ENCODE results near the gene CSNK1G1. TPM values are rescaled to one million over a fixed set of nuclear protein-coding genes. Genes with fewer than 3 reads are reported as not detected.

Gene CSNK1G1
- polyA plus RNA-seq, 4 donors: 2.5 to 12.3 (median 4.0) TPM

DNA sequence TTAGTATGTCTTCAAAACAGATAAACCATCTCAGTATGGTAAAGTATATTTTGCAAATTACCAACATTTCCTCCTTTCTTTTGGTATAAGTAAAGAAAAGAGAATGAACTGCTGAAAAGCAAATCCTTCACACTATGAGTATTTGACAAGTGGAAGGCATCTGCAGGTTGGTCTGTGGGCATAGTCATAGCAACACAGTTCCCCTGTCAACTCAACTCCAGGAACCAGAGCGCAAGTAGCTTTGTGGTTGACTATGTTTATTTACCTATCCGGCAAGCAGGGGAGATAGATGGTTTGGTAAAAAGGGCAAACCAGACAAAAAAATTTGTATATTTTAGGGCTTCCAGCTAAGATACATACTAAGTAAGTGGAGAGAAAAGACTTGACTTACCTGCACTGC lies 104.9 kb downstream of the CSNK1G1 start:
- Histone ChIP-seq H3K27me3 (ENCODE audit: control insufficient read depth in 3 of 3, insufficient read depth in 3 of 3, low read length in 3 of 3) (no peaks in the 10 kb centered on the region), H3K36me3 (ENCODE audit: control insufficient read depth in 3 of 3, insufficient read depth in 2 of 3, low read depth in 1 of 3, low read length in 3 of 3) (peaks cover 0 to 5% (median 0%) of the 10 kb centered on the region in 3 donors), H3K4me3 (ENCODE audit: low read depth in 1 of 3, low read length in 3 of 3) (no peak overlapping the region), H3K4me1 (ENCODE audit: control insufficient read depth in 3 of 3, insufficient read depth in 2 of 3, low read depth in 1 of 3, low read length in 2 of 3) (peaks cover 6 to 32% (median 7%) of the 10 kb centered on the region in 3 donors), H3K9me3 (ENCODE audit: control insufficient read depth in 2 of 2, insufficient read depth in 1 of 2, low read depth in 1 of 2, low read length in 1 of 2) (no peaks in the 10 kb centered on the region), H3K27ac (ENCODE audit: low read depth in 1 of 3, low read length in 2 of 3) (no peak overlapping the region)
- WGBS, 3 donors: 68 to 85% (median 74%) methylated on average over 2 of the region's 2 CpGs
- DNase-seq (no peak), FAIRE-seq (no peak)

DNA sequence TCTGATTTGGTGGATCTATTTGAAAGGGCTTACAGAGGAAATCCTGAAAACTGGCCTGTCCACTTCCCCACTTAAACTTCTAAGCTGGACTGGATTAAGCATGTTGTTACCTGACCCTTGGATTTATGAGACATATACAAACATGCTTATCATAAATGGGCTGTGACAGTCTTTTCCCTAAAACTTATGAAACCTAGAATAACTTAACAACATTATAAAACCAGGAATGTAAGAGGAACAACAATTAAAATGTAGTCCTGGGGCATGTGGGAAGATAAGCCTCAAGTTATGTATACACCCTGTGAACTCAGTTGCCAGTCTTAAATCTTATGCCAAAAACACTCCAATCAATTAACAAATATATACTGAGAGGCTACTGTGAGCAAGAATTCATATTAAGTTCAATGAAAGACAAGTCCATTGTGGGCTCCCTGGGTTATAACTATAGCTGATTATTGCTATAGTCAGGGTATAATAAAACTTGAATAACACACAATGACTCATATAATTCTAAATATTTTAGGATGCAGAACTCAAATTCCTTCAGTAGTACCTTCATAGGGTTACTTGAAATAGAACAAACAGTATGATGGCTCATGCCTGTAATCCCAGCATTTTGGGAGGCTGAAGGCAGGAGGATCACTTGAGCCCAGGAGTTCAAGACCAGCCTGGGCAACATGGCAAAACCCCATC lies 105.9 kb downstream of the CSNK1G1 start:
- H3K4me1 ChIP-seq (ENCODE audit: control insufficient read depth in 3 of 3, insufficient read depth in 2 of 3, low read depth in 1 of 3, low read length in 2 of 3): peaks cover 6 to 33% (median 7%) of the 10 kb centered on the region in 3 donors
- peak overlapping the region in 1 of 3 donors; percentile 15 for H3K27ac ChIP-seq (ENCODE audit: low read depth in 1 of 3, low read length in 2 of 3)
- no peaks in the 10 kb centered on the region for H3K9me3 ChIP-seq (ENCODE audit: control insufficient read depth in 2 of 2, insufficient read depth in 1 of 2, low read depth in 1 of 2, low read length in 1 of 2)
- peak; percentile 15 to 17 for DNase-seq
- FAIRE-seq: no peak
- H3K27me3 ChIP-seq (ENCODE audit: control insufficient read depth in 3 of 3, insufficient read depth in 3 of 3, low read length in 3 of 3): no peaks in the 10 kb centered on the region
- no peak overlapping the region for H3K4me3 ChIP-seq (ENCODE audit: low read depth in 1 of 3, low read length in 3 of 3)
- peaks cover 0 to 5% (median 0%) of the 10 kb centered on the region in 3 donors for H3K36me3 ChIP-seq (ENCODE audit: control insufficient read depth in 3 of 3, insufficient read depth in 2 of 3, low read depth in 1 of 3, low read length in 3 of 3)

DNA sequence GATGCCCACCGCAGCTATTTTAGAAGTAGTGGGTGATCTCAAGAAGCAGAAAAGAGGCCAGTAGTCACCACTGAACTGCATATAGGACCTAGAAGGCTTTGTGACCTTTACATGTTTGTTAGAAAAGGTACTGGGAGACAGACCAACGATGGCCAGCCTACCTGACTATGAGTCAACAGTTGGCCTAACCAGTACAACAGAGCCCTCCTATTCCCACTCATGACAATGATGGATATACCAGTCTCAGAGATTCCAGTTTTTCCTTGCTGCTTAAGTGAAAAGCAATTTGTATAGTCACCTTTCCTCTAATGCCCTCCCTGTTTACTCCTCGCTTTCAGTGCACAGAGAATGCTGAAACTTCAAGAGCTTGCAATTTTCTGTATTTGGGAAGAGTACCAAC lies 106.6 kb downstream of the CSNK1G1 start:
- Histone ChIP-seq H3K36me3 (ENCODE audit: control insufficient read depth in 3 of 3, insufficient read depth in 2 of 3, low read depth in 1 of 3, low read length in 3 of 3) (peaks cover 0 to 5% (median 0%) of the 10 kb centered on the region in 3 donors), H3K9me3 (ENCODE audit: control insufficient read depth in 2 of 2, insufficient read depth in 1 of 2, low read depth in 1 of 2, low read length in 1 of 2) (no peaks in the 10 kb centered on the region), H3K4me3 (ENCODE audit: low read depth in 1 of 3, low read length in 3 of 3) (no peak overlapping the region), H3K27ac (ENCODE audit: low read depth in 1 of 3, low read length in 2 of 3) (peak overlapping the region in 1 of 3 donors; percentile 15), H3K27me3 (ENCODE audit: control insufficient read depth in 3 of 3, insufficient read depth in 3 of 3, low read length in 3 of 3) (no peaks in the 10 kb centered on the region), H3K4me1 (ENCODE audit: control insufficient read depth in 3 of 3, insufficient read depth in 2 of 3, low read depth in 1 of 3, low read length in 2 of 3) (peaks cover 6 to 33% (median 7%) of the 10 kb centered on the region in 3 donors)
- FAIRE-seq: no peak
- WGBS, 3 donors: 69 to 84% (median 72%) methylated on average over 3 of the region's 3 CpGs
- peak in 1 of 2 donors; percentile 21 for DNase-seq

GRCh38 chr15:64247906-64248541 lies 107.9 kb downstream of the CSNK1G1 start:
- DNase-seq: peak; percentile 78 to 85
- H3K4me3 ChIP-seq (ENCODE audit: low read depth in 1 of 3, low read length in 3 of 3): no peak overlapping the region
- peaks cover 0 to 3% (median 0%) of the 10 kb centered on the region in 3 donors for H3K36me3 ChIP-seq (ENCODE audit: control insufficient read depth in 3 of 3, insufficient read depth in 2 of 3, low read depth in 1 of 3, low read length in 3 of 3)
- peaks cover 6 to 33% (median 7%) of the 10 kb centered on the region in 3 donors for H3K4me1 ChIP-seq (ENCODE audit: control insufficient read depth in 3 of 3, insufficient read depth in 2 of 3, low read depth in 1 of 3, low read length in 2 of 3)
- peak overlapping the region in 2 of 3 donors; percentile 11 to 83 for H3K27ac ChIP-seq (ENCODE audit: low read depth in 1 of 3, low read length in 2 of 3)
- peak; percentile 41 for FAIRE-seq
- no peaks in the 10 kb centered on the region for H3K27me3 ChIP-seq (ENCODE audit: control insufficient read depth in 3 of 3, insufficient read depth in 3 of 3, low read length in 3 of 3)
- 7 to 49% (median 32%) methylated on average over 2 of the region's 2 CpGs for WGBS, 3 donors
- no peaks in the 10 kb centered on the region for H3K9me3 ChIP-seq (ENCODE audit: control insufficient read depth in 2 of 2, insufficient read depth in 1 of 2, low read depth in 1 of 2, low read length in 1 of 2)

GRCh38 chr15:64247535-64247905 lies 108.5 kb downstream of the CSNK1G1 start:
- H3K27me3 ChIP-seq (ENCODE audit: control insufficient read depth in 3 of 3, insufficient read depth in 3 of 3, low read length in 3 of 3): no peaks in the 10 kb centered on the region
- DNase-seq (peak; percentile 48 to 72), FAIRE-seq (no peak)
- H3K9me3 ChIP-seq (ENCODE audit: control insufficient read depth in 2 of 2, insufficient read depth in 1 of 2, low read depth in 1 of 2, low read length in 1 of 2): no peaks in the 10 kb centered on the region
- H3K4me3 ChIP-seq (ENCODE audit: low read depth in 1 of 3, low read length in 3 of 3): no peak overlapping the region
- peaks cover 0 to 2% (median 0%) of the 10 kb centered on the region in 3 donors for H3K36me3 ChIP-seq (ENCODE audit: control insufficient read depth in 3 of 3, insufficient read depth in 2 of 3, low read depth in 1 of 3, low read length in 3 of 3)
- peaks cover 6 to 33% (median 7%) of the 10 kb centered on the region in 3 donors for H3K4me1 ChIP-seq (ENCODE audit: control insufficient read depth in 3 of 3, insufficient read depth in 2 of 3, low read depth in 1 of 3, low read length in 2 of 3)
- H3K27ac ChIP-seq (ENCODE audit: low read depth in 1 of 3, low read length in 2 of 3): peak overlapping the region in 1 of 3 donors; percentile 83

GRCh38 chr15:64246364-64247189 lies 109.4 kb downstream of the CSNK1G1 start:
- no peak for FAIRE-seq
- Histone ChIP-seq H3K27ac (ENCODE audit: low read depth in 1 of 3, low read length in 2 of 3) (no peak overlapping the region), H3K4me1 (ENCODE audit: control insufficient read depth in 3 of 3, insufficient read depth in 2 of 3, low read depth in 1 of 3, low read length in 2 of 3) (peaks cover 6 to 33% (median 7%) of the 10 kb centered on the region in 3 donors), H3K4me3 (ENCODE audit: low read depth in 1 of 3, low read length in 3 of 3) (no peak overlapping the region), H3K36me3 (ENCODE audit: control insufficient read depth in 3 of 3, insufficient read depth in 2 of 3, low read depth in 1 of 3, low read length in 3 of 3) (no peaks in the 10 kb centered on the region), H3K9me3 (ENCODE audit: control insufficient read depth in 2 of 2, insufficient read depth in 1 of 2, low read depth in 1 of 2, low read length in 1 of 2) (peaks cover 0 to 2% of the 10 kb centered on the region in 2 donors), H3K27me3 (ENCODE audit: control insufficient read depth in 3 of 3, insufficient read depth in 3 of 3, low read length in 3 of 3) (no peaks in the 10 kb centered on the region)
- 72 to 79% (median 73%) methylated on average over 9 of the region's 9 CpGs for WGBS, 3 donors
- no peak for DNase-seq

GRCh38 chr15:64245405-64245804 lies 110.6 kb downstream of the CSNK1G1 start:
- no peak for DNase-seq
- Histone ChIP-seq H3K9me3 (ENCODE audit: control insufficient read depth in 2 of 2, insufficient read depth in 1 of 2, low read depth in 1 of 2, low read length in 1 of 2) (peaks cover 0 to 2% of the 10 kb centered on the region in 2 donors), H3K4me1 (ENCODE audit: control insufficient read depth in 3 of 3, insufficient read depth in 2 of 3, low read depth in 1 of 3, low read length in 2 of 3) (peaks cover 6 to 32% (median 7%) of the 10 kb centered on the region in 3 donors), H3K27me3 (ENCODE audit: control insufficient read depth in 3 of 3, insufficient read depth in 3 of 3, low read length in 3 of 3) (no peaks in the 10 kb centered on the region), H3K36me3 (ENCODE audit: control insufficient read depth in 3 of 3, insufficient read depth in 2 of 3, low read depth in 1 of 3, low read length in 3 of 3) (no peaks in the 10 kb centered on the region), H3K4me3 (ENCODE audit: low read depth in 1 of 3, low read length in 3 of 3) (no peak overlapping the region), H3K27ac (ENCODE audit: low read depth in 1 of 3, low read length in 2 of 3) (no peak overlapping the region)
- 92 to 98% (median 95%) methylated on average over 4 of the region's 4 CpGs for WGBS, 3 donors
- FAIRE-seq: no peak

GRCh38 chr15:64237677-64238076 lies 118.3 kb downstream of the CSNK1G1 start:
- 12 to 52% (median 26%) methylated on average over 3 of the region's 3 CpGs for WGBS, 3 donors
- FAIRE-seq (peak; percentile 41), DNase-seq (peak; percentile 68 to 82)
- Histone ChIP-seq H3K4me1 (ENCODE audit: control insufficient read depth in 3 of 3, insufficient read depth in 2 of 3, low read depth in 1 of 3, low read length in 2 of 3) (peaks cover 0 to 19% (median 0%) of the 10 kb centered on the region in 3 donors), H3K4me3 (ENCODE audit: low read depth in 1 of 3, low read length in 3 of 3) (no peak overlapping the region), H3K27me3 (ENCODE audit: control insufficient read depth in 3 of 3, insufficient read depth in 3 of 3, low read length in 3 of 3) (no peaks in the 10 kb centered on the region), H3K9me3 (ENCODE audit: control insufficient read depth in 2 of 2, insufficient read depth in 1 of 2, low read depth in 1 of 2, low read length in 1 of 2) (peaks cover 0 to 2% of the 10 kb centered on the region in 2 donors), H3K36me3 (ENCODE audit: control insufficient read depth in 3 of 3, insufficient read depth in 2 of 3, low read depth in 1 of 3, low read length in 3 of 3) (no peaks in the 10 kb centered on the region), H3K27ac (ENCODE audit: low read depth in 1 of 3, low read length in 2 of 3) (no peak overlapping the region)

Data from small intestine (tissue), 7 donors.